ENCODE data around the gene HSFX1.
"Not testable (repeated sequence)": the region's sequence is repeated elsewhere in the genome, so short reads cannot be mapped to it uniquely, and the experiment has no call there.

HSFX1 gene, protein sequence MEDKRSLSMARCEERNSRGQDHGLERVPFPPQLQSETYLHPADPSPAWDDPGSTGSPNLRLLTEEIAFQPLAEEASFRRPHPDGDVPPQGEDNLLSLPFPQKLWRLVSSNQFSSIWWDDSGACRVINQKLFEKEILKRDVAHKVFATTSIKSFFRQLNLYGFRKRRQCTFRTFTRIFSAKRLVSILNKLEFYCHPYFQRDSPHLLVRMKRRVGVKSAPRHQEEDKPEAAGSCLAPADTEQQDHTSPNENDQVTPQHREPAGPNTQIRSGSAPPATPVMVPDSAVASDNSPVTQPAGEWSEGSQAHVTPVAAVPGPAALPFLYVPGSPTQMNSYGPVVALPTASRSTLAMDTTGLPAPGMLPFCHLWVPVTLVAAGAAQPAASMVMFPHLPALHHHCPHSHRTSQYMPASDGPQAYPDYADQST

DNA sequence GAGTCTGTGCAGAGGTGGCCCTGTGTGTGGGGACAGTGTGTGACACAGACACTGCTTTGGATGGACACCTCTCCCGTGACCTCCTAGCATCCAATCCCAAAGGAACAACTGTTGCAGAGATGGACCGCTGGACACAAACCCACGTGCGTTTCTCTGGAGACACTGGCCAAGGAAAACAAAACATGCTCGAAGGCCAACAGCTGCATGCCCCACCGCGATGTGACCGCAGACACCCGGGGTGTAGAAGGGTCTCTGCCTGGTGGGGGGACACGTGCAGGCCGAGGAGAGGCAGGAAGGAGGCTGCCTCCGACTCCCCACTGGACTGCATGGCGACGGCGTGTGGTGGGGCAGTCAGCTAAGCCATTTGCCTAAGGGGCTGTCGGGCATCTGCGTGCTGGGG lies at the start of gene HSFX1:
HSFX1 (plus strand) TSS at position 301 of the 400 bp plus-strand sequence. CDS start 614 bp downstream, outside the sequence.
- DNase-seq = not testable (repeated sequence)

DNA sequence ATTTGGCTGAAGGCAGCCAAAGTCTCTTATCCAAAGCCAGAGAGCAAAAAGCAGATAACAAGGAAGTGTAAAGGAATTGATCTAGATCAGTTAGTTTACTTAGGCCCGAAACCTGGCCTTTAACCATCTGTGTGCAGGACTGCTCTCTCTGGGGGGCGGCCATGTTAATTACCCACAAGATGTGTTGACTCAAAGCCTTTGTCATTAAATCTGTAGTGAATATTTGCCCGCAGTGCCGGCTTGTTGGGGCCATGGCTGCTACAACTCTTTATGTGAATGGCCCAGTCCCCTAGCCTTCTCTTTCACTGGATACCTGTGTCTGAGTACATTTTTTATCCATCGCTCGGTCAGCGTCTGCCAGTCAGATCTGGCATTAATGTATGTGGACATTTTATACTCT lies 46.6 kb upstream of the HSFX1 start:
- DNase-seq = not testable (repeated sequence)

DNA sequence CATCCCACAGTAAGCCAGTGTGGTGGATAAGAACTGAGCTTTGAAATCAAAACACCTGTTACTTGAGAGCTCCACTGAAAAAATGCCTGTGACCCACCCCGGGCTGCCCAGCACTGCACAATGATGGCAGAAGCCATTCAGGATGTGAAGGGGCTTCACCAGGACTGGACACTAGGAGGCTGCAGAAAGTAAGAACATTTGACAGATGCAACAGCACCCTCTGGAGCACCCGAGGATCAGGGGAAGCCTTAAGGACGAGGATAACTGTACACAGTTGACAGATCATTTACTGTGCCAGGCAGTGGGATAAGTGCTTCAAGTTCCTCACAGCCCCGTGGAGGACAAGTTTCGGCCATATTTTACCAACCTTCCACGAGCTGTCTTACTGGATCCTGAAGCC lies 31.6 kb upstream of the HSFX1 start:
- DNase-seq = not testable (repeated sequence)

DNA sequence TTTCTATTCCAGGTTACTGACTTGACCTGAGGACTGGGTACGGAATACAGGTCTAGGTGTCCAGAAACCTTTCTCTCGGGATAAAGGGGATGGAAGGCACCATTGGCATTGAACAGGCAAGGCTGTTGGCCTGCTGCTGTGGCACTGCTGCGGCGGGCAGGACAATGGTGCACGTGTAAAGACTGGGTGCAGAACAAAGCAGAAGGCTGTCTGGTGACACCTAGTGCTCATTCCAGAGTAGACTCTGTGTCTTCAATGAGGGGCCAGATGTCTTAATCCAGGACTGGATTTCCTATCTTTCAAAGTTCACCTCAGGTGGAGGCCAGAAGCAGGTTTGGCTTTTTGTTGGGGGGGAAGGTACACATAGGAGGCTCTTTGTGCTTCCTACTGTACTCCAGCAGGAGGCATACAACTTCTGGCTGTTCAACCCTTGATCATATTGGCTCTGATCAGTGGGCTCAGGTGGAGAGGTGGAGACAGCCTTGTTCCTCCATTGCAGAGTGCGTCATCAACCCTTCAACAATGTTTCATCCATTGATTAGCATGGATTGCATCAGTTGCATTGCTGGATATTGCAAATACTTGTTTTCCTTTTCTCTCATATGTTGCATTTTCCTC lies 27.4 kb upstream of the HSFX1 start:
- not testable (repeated sequence) for DNase-seq

DNA sequence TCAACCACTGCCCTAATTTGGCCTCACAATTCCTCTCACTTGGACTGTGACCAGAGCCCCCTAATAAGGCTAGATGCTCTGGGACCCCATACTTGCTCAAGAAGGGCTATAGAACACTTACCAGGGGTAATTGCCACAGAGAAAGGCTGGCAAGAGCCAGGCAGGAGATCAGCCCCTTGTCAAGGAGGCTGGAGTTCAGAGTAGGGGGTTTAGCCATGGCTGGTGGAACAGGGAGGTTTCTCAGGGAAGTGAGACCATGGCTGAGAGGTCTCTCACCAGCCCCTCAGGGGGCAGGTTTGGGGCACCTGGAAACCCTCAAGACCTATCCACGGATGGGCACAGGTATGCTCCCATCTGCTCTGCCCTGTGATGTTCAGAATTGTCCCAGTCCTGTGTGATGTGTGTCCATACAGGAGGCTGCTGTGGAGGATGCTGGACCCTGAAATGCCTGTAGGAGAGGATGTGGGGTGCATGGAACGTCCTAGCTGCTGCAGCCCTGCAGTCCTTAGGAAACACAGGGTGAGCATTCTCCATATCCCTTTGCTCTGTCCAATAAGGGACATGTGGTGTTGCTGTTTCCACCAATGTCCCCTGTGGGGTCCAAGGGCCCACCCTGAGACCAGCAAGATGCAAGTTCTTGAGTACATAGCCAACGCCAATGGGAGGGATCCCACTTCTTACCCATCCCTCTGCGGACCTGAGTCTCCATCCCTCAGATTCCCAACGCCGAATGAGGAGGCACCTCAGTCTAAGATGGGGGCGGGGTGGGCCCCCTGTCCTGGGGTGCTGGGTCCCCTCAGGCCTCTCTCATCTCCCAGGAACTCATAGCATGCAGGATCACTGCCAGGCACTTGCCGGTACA lies 16.4 kb upstream of the HSFX1 start:
- no peak for DNase-seq

DNA sequence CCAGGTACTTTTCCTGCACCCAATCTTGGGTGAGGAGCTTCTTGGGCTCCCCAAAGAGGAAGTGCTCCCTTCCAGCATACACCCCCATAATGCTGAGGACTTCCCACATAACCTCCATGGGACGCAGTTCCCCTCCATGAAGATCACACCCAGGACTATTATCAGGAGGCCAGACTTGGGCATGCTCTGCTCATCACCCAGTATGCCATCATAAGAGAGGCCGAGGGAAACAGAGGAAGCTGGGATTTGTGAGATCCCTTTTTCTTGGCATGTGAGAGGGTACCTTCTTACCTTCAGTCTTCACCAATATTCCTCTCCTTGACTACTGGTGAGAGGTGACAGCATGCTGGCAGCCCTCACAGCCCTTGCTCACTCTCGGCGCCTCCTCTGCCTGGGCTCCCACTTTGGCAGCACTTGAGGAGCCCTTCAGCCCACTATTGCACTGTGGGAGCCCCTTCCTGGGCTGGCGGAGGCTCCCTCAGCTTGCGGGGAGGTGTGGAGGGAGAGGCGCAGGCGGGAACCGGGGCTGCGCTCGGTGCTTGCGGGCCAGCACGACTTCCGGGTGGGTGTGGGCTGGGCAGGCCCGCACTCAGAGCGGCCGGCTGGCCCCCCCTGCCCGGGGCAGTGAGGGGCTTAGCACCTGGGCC lies 15.7 kb upstream of the HSFX1 start:
- no peak for DNase-seq

DNA sequence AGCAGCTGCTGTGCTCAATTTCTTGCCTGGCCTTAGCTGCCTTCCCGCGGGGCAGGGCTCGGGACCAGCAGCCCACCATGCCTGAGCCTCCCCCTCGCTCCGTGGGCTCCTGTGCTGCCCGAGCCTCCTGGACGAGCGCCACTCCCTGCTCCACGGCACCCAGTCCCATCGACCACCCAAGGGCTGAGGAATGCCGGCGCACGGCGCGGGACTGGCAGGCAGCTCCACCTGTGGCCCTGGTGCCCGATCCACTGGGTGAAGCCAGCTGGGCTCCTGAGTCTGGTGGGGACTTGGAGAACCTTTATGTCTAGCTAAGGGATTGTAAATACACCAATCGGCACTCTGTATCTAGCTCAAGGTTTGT lies 15.2 kb upstream of the HSFX1 start:
- DNase-seq = not testable (repeated sequence)

DNA sequence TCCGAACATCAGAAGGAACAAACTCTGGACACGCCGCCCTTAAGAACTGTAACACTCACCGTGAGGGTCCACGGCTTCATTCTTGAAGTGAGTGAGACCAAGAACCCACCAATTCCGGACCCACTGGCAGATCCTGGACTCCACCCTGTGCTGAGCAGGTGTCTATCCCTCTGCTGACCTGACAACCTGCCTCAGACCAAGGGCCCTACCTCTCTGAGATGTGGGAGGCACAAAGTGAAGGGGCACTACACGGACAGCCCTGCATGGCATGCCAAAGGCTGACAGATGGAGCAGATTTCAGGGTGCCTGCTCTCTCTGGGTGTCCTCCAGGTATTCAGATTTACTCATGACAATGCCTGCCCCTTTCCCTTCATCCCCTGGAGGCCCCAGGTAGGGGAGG lies 14.0 kb upstream of the HSFX1 start:
- no peak for DNase-seq

DNA sequence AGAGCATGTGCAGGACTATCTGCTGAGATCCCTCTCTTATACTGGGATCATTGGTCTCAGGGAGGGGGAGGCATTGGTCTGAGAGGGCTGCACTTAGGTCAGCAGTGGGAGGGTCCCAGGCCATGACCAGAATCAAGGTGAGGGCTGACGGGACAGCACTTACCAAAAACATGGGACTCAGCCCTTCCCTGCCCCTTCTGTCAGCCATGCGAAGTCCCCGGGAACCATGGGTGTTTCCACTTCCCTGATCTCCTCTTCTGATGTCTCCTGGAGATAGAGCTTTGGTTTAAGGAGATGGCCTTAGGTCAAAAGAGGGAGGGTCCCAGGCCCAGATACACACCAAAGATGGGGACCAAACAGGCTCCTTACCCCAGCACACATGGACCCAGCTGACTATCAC lies 12.9 kb upstream of the HSFX1 start:
- DNase-seq = no peak

DNA sequence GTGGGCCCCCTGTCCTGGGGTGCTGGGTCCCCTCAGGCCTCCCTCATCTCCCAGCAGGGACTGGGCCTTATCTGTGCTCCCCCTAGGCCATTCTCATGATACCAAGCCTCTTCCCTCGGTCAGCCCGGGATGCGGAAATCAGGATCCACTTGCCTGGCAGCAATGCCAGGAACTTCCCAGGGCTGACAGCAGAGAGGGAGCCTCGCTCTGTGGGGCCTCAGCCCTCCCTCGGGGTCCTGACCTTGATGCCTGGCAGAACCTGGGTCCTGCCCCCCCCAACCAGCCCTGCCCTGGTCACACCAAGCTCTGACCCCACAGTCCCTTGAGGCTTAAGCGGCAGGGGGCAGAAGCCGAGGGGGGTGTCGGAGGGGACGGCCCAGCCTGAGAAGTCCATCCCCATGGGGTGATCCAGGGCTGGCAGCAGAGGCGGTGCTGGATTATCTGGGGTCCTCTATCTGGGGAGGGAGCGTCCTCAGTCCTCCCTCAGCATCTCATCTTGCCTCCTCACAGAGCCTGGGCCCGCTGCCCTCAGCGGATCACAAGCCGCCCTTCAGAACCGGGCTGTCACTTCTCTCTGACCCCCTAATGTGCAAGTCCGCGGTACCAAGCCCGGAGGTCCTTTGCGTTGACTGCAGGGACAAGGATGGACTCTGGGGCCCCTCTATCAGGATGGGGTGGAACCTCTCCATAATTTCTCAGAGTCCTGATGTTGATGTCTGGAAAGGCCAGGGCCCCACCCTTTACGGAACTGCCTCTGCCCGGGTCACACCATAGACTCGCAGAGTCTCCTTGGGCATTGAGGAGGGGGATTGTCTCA lies 11.8 kb upstream of the HSFX1 start:
- not testable (repeated sequence) for DNase-seq

DNA sequence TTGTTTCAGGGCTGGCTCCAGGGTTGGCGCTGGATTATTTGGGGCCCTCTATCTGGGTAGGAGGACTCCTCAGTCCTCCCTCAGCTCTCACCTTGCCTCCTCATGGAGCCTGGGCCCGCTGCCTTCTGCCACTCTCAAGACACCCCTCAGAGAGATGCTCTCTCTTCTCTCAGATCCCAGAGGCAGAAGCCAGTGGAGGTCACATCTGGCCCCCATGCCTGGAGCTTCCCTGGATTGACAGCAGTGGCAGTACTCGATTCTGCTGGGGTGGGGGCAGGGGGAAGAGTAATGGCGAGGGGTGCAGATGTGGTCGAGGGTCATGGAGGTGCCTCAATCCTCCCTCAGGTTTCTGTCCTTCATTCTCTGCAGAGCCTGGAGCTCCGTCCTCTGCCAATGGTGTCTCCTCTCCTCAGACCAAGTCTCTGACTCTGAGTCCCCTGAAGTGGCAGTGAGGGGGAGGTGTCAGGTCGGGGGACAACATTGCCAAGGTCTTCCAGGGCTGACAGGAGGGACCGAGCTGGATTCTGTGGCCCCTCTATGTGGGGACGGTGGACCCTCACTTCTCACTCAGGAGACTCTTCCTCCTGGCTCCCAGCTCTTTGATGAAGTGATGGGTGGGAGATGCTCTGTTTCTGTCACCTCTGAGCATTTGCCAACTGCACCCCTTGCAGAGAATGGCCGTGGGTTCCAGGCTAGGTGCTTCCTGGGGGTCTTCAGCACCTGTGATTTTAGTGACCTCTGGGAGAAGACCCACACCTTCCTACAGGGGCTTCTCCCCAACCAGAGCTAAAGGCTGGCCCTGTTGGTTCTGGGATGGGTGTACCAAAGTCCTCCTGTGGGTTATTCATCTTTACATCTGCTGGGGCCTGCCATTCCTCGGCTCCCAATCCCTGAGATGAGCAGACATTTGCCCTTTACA lies 10.9 kb upstream of the HSFX1 start:
- DNase-seq = no peak

DNA sequence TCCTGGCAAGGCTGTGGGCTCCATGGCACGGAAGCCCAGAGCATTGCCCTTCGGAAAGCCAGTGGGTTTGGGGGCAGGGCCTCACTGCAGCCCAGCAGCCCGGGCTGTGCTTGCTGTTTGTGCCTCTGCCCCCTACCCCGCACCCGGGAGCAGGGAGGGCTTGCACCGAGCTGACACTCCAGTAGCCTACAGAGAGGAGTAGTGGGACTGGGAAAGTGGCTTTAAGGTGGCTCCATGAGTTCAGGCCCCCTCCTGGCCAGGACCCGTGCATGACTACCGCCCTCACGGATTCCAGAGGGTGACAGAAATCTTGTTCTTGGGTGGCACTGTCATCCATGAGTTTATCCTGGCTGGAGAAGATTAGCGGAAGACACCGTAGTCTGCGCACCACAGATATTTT lies 3.5 kb upstream of the HSFX1 start:
- not testable (repeated sequence) for DNase-seq

DNA sequence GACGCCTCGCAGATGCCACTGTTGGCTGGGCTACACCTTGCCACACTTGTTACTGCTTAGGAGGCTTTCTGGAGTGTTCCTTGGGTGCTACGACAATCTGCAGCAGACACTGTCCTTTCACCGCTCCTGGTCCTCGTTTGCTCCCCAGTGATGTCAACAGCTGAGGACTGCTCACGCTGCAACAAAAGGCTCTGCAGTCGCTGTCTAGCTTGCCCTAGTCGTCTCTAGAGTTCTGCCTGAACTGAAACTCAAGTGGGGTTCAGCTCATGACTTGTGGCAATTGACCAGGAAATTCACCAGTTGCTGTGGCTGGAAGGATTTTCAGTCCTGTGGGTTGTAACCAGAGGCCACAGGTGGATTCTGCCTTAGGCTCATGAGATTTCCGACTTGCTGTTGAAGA lies 842 bp upstream of the HSFX1 start:
- DNase-seq = not testable (repeated sequence)

DNA sequence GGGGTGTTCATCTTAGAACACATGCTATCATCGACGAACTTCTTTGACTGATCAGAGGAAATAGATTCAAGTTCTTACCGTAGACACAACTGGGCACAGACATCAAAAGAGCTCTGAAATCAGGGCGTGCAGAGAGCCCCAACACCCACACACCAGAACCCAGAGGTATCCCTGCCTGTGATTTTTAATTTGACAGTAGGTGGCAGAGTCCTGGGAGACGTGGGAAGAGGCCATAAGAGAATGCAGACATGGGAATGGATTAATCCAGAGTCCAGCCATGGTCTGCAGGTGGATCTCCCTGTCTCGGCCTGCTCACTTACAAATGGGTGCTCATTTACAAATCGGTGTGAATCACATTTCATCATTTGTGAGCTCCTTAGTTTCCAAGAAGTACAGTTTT lies 4.1 kb downstream of the HSFX1 start:
- DNase-seq = not testable (repeated sequence)

DNA sequence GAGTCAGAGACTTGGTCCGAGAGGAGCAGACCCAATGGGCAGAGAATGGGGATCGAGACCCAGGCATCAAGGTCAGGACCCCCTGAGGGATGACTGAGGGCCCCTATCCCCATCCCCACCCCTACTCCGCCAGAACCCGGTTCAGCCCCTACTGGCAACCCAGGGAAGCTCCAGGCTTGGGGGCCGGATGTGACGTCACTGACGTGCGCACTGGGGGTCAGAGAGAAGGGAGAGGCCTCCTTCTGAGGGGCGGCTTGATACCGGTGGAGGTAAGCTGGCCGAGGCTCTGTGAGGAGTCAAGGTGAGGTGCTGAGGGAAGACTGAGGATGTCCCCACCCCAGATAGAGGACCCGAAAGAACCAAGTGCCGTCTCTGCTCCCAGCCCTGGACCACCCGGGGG lies 7.9 kb downstream of the HSFX1 start, which contains the start of gene MAGEA9:
MAGEA9 (plus strand) TSS at position 204 of the 400 bp plus-strand sequence. CDS start 4,281 bp downstream, outside the sequence.
- DNase-seq = not testable (repeated sequence)

DNA sequence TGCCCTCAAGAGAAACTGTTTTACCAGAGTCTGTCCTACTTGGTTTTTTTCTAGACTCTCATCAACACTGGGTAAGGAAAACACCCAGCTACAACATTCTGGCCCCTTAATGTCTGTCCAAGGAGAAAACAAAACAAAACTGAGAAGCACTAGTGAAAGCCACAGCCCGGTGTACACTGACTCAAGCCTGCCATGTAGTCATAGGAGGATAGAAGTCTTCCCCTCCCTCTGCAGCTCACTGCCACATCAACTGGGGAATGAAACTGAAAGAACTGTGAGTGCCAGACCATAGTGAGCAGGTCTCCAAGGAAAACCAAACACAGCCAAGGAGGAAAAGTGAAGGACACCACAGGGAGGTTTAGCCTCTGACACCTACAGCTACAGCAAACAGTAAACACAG lies 21.7 kb downstream of the HSFX1 start:
- not testable (repeated sequence) for DNase-seq

DNA sequence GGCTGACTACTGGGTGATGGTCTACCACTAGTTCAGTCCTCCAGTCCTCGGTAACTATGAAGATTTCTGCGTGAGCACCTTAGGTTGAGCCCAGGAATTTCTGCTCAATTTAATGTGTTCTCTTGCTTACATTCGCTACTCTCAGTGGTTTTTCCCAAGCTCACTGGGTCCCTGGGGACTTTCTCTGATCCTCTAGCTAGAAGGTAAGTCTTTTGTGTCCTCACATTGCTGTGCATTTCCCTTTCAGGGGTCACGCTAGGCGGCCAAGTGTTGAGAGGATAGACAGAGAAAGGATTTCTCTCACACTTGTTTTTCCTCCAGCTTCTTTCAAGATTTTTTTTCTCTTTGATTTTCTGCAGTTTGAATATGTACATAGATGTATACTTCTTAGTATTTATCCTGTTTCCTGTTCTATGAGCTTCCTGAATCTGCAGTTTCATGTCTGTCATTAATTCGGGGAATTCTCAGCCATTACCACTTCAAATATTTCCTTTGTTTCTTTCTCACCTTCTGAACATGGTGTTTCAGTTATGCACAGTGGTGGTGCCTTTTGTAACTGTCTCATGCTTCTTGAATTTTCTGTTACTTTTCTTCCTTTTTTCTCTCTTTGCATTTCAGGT lies 25.3 kb downstream of the HSFX1 start:
- DNase-seq = no peak

DNA sequence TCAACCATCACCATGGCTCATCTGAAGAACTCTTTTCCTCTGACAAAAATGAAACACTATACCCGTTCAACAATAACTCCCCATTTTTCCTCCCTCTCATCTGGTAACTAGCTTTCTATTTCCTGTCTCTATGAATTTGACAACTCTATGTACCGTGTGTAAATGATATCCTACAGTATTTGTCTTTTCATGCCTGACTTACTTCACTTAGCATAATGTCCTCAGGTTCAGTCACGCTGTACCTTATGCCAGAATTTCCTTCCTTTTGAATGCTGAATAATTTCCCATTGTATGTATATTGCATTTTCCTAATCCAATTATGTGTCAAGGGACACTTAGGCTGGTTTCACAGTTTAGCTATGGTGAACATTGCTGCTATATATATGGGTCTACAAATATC lies 26.1 kb downstream of the HSFX1 start:
- DNase-seq = no peak

DNA sequence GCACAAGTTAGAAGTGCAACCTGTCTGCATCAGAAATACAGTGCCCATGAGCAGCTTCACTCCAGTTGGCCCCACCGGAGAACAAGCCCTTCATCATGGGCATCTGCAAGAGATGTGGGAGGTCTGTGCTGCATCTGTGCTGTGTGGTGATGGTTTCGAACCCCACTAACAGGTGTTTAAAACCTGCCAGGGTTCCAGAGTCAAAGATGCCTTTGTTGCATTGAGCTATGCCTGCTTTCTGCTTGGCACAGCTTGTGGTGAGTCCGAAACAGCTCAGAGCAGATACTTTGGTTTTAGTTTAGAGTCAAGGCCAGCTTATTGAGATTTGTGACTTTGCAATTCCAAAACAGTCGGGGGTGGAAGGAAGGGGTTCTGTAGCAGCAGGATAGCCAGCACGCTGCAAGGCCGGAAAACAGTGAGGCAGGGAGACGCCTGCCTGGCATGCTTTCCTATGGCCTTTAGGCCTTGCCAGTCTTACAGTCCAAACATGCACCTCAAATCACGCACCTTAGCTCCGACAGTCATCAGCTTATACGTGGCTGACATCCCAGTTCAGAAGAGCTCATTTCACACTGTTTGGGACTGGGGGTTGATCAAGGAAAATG lies 29.7 kb downstream of the HSFX1 start:
- no peak for DNase-seq

DNA sequence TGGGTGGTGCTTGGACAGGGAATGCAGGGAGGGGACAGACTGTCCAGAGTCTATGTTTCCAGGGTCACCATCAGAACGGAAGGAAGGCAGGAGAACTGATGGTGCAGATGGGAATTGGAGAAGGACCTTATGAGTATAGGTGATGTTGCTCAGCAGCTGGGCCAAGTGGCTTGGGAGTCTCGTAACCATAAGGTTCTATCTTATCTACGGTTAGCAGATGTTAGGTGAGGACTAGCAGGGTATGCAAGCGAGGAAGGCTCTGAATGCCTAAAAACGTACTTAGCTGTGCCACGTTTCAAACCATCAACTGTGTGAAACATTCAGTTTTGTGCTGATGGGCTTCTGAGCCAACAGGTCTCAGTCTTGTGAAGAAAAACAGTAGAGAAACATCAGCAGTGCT lies 30.2 kb downstream of the HSFX1 start:
- no peak for DNase-seq
